ENCODE data around the gene C22orf15.

DNA sequence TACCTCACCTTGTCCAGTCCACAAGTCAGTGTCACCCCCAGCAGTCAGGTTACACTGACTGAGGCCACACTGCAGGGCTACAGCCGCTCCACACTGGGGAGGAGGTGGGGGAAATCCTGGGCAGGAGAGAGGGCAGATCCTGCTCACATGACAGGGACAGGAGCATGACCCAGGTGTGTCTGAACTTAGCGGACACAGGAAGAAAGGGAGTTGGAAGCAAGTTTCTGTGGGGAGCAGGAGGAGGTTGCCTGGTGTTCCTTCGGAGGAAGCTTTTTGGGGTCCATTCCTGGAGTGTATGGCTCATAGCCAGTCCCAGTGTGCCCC is 15.7 kb downstream of the C22orf15 start:
- TF ChIP-seq, protein P1, sequence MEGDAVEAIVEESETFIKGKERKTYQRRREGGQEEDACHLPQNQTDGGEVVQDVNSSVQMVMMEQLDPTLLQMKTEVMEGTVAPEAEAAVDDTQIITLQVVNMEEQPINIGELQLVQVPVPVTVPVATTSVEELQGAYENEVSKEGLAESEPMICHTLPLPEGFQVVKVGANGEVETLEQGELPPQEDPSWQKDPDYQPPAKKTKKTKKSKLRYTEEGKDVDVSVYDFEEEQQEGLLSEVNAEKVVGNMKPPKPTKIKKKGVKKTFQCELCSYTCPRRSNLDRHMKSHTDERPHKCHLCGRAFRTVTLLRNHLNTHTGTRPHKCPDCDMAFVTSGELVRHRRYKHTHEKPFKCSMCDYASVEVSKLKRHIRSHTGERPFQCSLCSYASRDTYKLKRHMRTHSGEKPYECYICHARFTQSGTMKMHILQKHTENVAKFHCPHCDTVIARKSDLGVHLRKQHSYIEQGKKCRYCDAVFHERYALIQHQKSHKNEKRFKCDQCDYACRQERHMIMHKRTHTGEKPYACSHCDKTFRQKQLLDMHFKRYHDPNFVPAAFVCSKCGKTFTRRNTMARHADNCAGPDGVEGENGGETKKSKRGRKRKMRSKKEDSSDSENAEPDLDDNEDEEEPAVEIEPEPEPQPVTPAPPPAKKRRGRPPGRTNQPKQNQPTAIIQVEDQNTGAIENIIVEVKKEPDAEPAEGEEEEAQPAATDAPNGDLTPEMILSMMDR (IDR thresholded peaks at IDR 0.05; ENCODE audit: low read depth, low read length): no peak
- TF ChIP-seq EZH2phosphoT487 (IDR thresholded peaks at IDR 0.05; ENCODE audit: low read depth): no peak

Data from OCI-LY3 (cell line).